OCI-LY3 (cell line): ENCODE measurements around the gene KIAA1210.

Source experiments
- H2AFZ ChIP-seq: fragments of 200-600, 300-600 bp; shearing (Covaris generic); 2 replicates; pipeline ENCODE4 v1.6.0; 2014; ENCODE audit warnings: antibody characterized with exemption, low read depth, low read length
- H3K27ac ChIP-seq: fragments of 200-600, 300-600 bp; sonication (generic); 2 replicates; pipeline ENCODE4 v1.5.1; 2014; ENCODE audit warnings: mild to moderate bottlenecking, low read length, moderate library complexity, mixed read lengths
- H3K27me3 ChIP-seq: fragments of 200-600, 300-600 bp; sonication (generic); 2 replicates; pipeline ENCODE4 v1.6.1; 2014; ENCODE audit warnings: low read depth, low read length, mixed read lengths
- H3K36me3 ChIP-seq: fragments of 200-600, 300-600 bp; sonication (generic); replicated peaks from 2 replicates; pipeline ENCODE3; 2014; ENCODE audit warnings: low read depth, low read length, mixed read lengths
- H3K4me1 ChIP-seq: fragments of 300-600, 200-600 bp; sonication (generic); 2 replicates; pipeline ENCODE4 v1.6.1; 2014; ENCODE audit warnings: low read length, mixed read lengths
- H3K4me2 ChIP-seq: fragments of 200-600, 300-600 bp; sonication (generic); 2 replicates; pipeline ENCODE4 v1.6.1; 2014; ENCODE audit warnings: low read length, mixed read lengths
- H3K4me3 ChIP-seq: fragments of 300-600, 200-600 bp; sonication (generic); 2 replicates; pipeline ENCODE4 v1.5.1; 2014; ENCODE audit warnings: antibody characterized with exemption, mild to moderate bottlenecking, low read length, moderate library complexity
- H3K79me2 ChIP-seq: fragments of 300-600, 200-600 bp; shearing (Covaris generic); 2 replicates; pipeline ENCODE4 v1.6.1; 2014; ENCODE audit warnings: mild to moderate bottlenecking, low read length, mixed read lengths
- H3K9ac ChIP-seq: fragments of 300-600, 200-600 bp; shearing (Covaris generic); 2 replicates; pipeline ENCODE4 v1.6.0; 2014; ENCODE audit warnings: mild to moderate bottlenecking, low read length, moderate library complexity
- H3K9me3 ChIP-seq: fragments of 200-600, 300-600 bp; shearing (Covaris generic); 2 replicates; pipeline ENCODE4 v1.6.1; 2014; ENCODE audit warnings: low read length, mixed read lengths; ENCODE audit not compliant: insufficient read depth
- H4K20me1 ChIP-seq: fragments of 200-600, 300-600 bp; sonication (generic); 2 replicates; pipeline ENCODE4 v1.6.1; 2016; ENCODE audit warnings: low read length, mixed read lengths; ENCODE audit not compliant: insufficient read depth
- CTCF ChIP-seq: fragments of 200-600, 300-600 bp; sonication (generic); IDR thresholded peaks from 2 replicates; pipeline ENCODE4 v1.5.1; 2014; ENCODE audit warnings: antibody characterized with exemption, low read length, low read depth
- EZH2phosphoT487 ChIP-seq: fragments of 200-600 bp; shearing (Covaris generic); IDR thresholded peaks from 2 replicates; pipeline ENCODE4 v1.6.1; 2018; ENCODE audit warnings: antibody characterized with exemption, mixed run types, low read depth

KIAA1210 gene

DNA sequence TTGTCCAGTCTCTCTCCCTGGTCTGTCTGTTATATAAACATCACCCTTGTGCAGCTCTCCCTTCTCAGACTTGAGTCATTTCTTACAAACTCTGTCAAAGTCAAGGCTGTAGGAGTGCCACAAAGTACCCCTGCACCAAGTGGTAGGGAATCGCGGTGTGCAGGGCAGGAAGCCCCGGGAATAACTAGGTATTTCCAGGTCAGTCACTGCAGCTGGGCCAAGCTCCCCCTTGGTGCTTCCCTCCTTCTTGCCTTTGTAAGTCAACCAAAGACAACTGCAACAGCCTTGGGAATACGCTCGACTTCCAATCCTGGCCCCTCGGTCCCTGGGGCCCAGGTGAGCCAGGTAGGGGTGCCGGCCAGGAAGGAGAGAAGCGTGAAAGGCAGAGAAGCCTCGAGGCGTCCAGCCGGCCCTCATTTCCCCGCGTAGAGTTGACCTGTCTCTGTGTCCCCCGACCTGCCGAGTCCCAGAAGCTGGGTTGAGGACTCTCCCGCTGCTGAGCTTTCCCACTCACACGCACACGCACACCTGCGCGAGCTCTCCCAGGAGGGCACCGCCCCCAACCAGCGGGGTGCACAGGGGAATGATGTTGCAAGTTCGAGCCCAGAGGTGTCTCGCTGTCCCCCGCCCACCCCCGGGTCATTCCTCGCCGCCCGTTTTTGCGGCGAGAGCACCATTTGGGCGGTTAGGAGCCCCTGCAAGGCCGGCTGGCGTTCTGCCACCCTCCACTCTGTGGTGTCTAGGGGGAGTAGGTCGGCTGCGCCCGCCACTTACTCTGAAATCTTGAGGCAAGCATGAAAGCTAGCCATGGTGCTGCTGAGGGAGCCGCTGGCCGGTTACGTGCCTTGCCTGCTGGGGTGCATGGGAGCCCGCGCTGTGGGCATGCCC is 22.8 kb upstream of the KIAA1210 start:
- H4K20me1 ChIP-seq = no peaks in the 10 kb centered on the region
- H3K4me1 ChIP-seq = no peaks in the 10 kb centered on the region
- no peaks in the 10 kb centered on the region for H3K36me3 ChIP-seq
- no peaks in the 10 kb centered on the region for H3K9me3 ChIP-seq
- no peak overlapping the region for H3K4me2 ChIP-seq
- no peaks in the 10 kb centered on the region for H3K79me2 ChIP-seq
- TF ChIP-seq CTCF = no peak
- no peak for TF ChIP-seq EZH2phosphoT487
- H2AFZ ChIP-seq = no peak overlapping the region
- H3K27ac ChIP-seq = no peak overlapping the region
- 0 out of 2 replicates have a peak, but pooled peaks cover 6% of the 10 kb centered on the region for H3K27me3 ChIP-seq
- H3K4me3 ChIP-seq = no peak overlapping the region
- H3K9ac ChIP-seq = no peak overlapping the region

- Histone ChIP-seq H3K9ac (no peak overlapping the region), H2AFZ (no peak overlapping the region), H3K27me3 (no peaks in the 10 kb centered on the region), H4K20me1 (no peaks in the 10 kb centered on the region), H3K9me3 (no peaks in the 10 kb centered on the region), H3K4me3 (no peak overlapping the region), H3K27ac (no peak overlapping the region), H3K4me2 (no peak overlapping the region), H3K4me1 (no peaks in the 10 kb centered on the region), H3K79me2 (no peaks in the 10 kb centered on the region), H3K36me3 (no peaks in the 10 kb centered on the region)
- TF ChIP-seq EZH2phosphoT487 (no peak), CTCF (no peak)
Observed at GRCh38 chrX:119147486-119147885, 19.9 kb upstream of the KIAA1210 start.

GRCh38 chrX:119145241-119145653 is 17.6 kb upstream of the KIAA1210 start:
- Histone ChIP-seq H2AFZ (peak overlapping the region; percentile 70; the same call in 1 of the 2 replicates), H3K27me3 (no peaks in the 10 kb centered on the region), H3K4me2 (peak overlapping the region; percentile 54), H3K27ac (no peak overlapping the region), H3K9ac (no peak overlapping the region), H3K4me3 (no peak overlapping the region), H3K79me2 (no peaks in the 10 kb centered on the region), H3K36me3 (no peaks in the 10 kb centered on the region), H3K4me1 (no peaks in the 10 kb centered on the region), H3K9me3 (no peaks in the 10 kb centered on the region), H4K20me1 (no peaks in the 10 kb centered on the region)
- TF ChIP-seq CTCF (peak; percentile 64), EZH2phosphoT487 (no peak)

GRCh38 chrX:119134466-119134865 is 6.9 kb upstream of the KIAA1210 start:
- Histone ChIP-seq H4K20me1 (no peaks in the 10 kb centered on the region), H3K4me1 (peaks cover 5% of the 10 kb centered on the region; the same call in 1 of the 2 replicates), H3K27ac (no peak overlapping the region), H2AFZ (no peak overlapping the region), H3K9ac (no peak overlapping the region), H3K9me3 (no peaks in the 10 kb centered on the region), H3K36me3 (no peaks in the 10 kb centered on the region), H3K79me2 (no peaks in the 10 kb centered on the region), H3K4me2 (no peak overlapping the region), H3K4me3 (no peak overlapping the region), H3K27me3 (no peaks in the 10 kb centered on the region)
- TF ChIP-seq CTCF (no peak), EZH2phosphoT487 (no peak)
